GM23248 (cell line): ENCODE measurements around the gene ORMDL3.
"Not testable (repeated sequence)": the region's sequence is repeated elsewhere in the genome, so short reads cannot be mapped to it uniquely, and the experiment has no call there.

Experiments used
- EZH2 ChIP-seq: fragments of 200-600 bp; sonication (generic); IDR thresholded peaks from 2 replicates; pipeline ENCODE4 v1.6.1; 2018; ENCODE audit warnings: antibody characterized with exemption, mild to moderate bottlenecking; ENCODE audit not compliant: insufficient read depth, poor library complexity, severe bottlenecking
- EZH2phosphoT487 ChIP-seq: fragments of 200-600 bp; sonication (generic); IDR thresholded peaks from 2 replicates; pipeline ENCODE4 v1.6.1; 2018; ENCODE audit warnings: antibody characterized with exemption, moderate library complexity, mild to moderate bottlenecking, low read depth; ENCODE audit not compliant: insufficient read depth

GRCh38 chr17:39948489-39948828, 21.1 kb upstream of the ORMDL3 start:
- TF ChIP-seq EZH2phosphoT487, EZH2: not testable (repeated sequence)
